Measurements from ENCODE around the gene THOC2. TPM values are rescaled to one million over a fixed set of nuclear protein-coding genes. Genes with fewer than 3 reads are reported as not detected.
"Not testable (repeated sequence)": the region's sequence is repeated elsewhere in the genome, so short reads cannot be mapped to it uniquely, and the experiment has no call there.

The THOC2 gene
- total RNA-seq, 6 experiments from 2014 or later = 24.0 to 39.8 (median 29.6) TPM

GRCh38 chrX:123713841-123714240 lies 19.0 kb downstream of the THOC2 start:
- ATAC-seq (no peak), DNase-seq (no peak)
- Histone ChIP-seq H3K36me3 (no peaks in the 10 kb centered on the region), H3K9me3 (no peaks in the 10 kb centered on the region), H3K27ac (no peak overlapping the region), H3K27me3 (no peaks in the 10 kb centered on the region), H3K4me1 (no peaks in the 10 kb centered on the region), H3K4me3 (no peak overlapping the region)
- no peak for TF ChIP-seq POLR2A (IDR thresholded peaks at IDR 0.05)
- TF ChIP-seq CTCF (IDR thresholded peaks at IDR 0.05) = no peak
- intact Hi-C loops (cut with DNase I) = no loop called here

GRCh38 chrX:123713434-123713833 lies 19.4 kb downstream of the THOC2 start:
- Histone ChIP-seq H3K36me3 (no peaks in the 10 kb centered on the region), H3K27ac (no peak overlapping the region), H3K4me1 (no peaks in the 10 kb centered on the region), H3K4me3 (no peak overlapping the region), H3K27me3 (no peaks in the 10 kb centered on the region), H3K9me3 (no peaks in the 10 kb centered on the region)
- intact Hi-C loops (cut with DNase I) = no loop called here
- 44% methylated on average over 3 of the region's 4 CpGs for WGBS (ENCODE audit: insufficient coverage, low coverage, low lambda C conversion rate, missing lambda C conversion rate)
- ATAC-seq (no peak), DNase-seq (no peak)
- TF ChIP-seq CTCF (IDR thresholded peaks at IDR 0.05) (no peak), POLR2A (IDR thresholded peaks at IDR 0.05) (no peak)

- H3K4me1 ChIP-seq; ATAC-seq; DNase-seq; H3K4me3 ChIP-seq; H3K27ac ChIP-seq; H3K36me3 ChIP-seq; H3K27me3 ChIP-seq; H3K9me3 ChIP-seq; intact Hi-C loops (cut with DNase I): not testable (repeated sequence)
- WGBS (ENCODE audit: insufficient coverage, low coverage, low lambda C conversion rate, missing lambda C conversion rate) = 75% methylated on average over 5 of the region's 5 CpGs
These were observed 21.7 kb downstream of the THOC2 start for GRCh38 chrX:123711201-123711600.

- no peaks in the 10 kb centered on the region for H3K36me3 ChIP-seq
- DNase-seq (no peak), ATAC-seq (peak in 2 of 4 donors; percentile 25 to 46)
- H3K27me3 ChIP-seq = no peaks in the 10 kb centered on the region
- 43% methylated on average over 2 of the region's 2 CpGs for WGBS (ENCODE audit: insufficient coverage, low coverage, low lambda C conversion rate, missing lambda C conversion rate)
- no peaks in the 10 kb centered on the region for H3K4me1 ChIP-seq
- intact Hi-C loops (cut with DNase I) = no loop called here
- H3K9me3 ChIP-seq = no peaks in the 10 kb centered on the region
- no peak overlapping the region for H3K27ac ChIP-seq
- no peak overlapping the region for H3K4me3 ChIP-seq
- TF ChIP-seq CTCF (IDR thresholded peaks at IDR 0.05) (no peak), POLR2A (IDR thresholded peaks at IDR 0.05) (no peak)
These were observed 28.1 kb downstream of the THOC2 start for GRCh38 chrX:123704781-123705180.

GRCh38 chrX:123698979-123699520 lies 33.8 kb downstream of the THOC2 start:
- intact Hi-C loops (cut with DNase I) = no loop called here

More at GRCh38 chrX:123698979-123699520, 33.8 kb downstream of the THOC2 start:
- H3K27ac ChIP-seq = no peak overlapping the region
- no peaks in the 10 kb centered on the region for H3K9me3 ChIP-seq
- TF ChIP-seq POLR2A (IDR thresholded peaks at IDR 0.05) (no peak), CTCF (IDR thresholded peaks at IDR 0.05) (no peak)
- H3K4me3 ChIP-seq = no peak overlapping the region
- no peaks in the 10 kb centered on the region for H3K4me1 ChIP-seq
- DNase-seq (no peak), ATAC-seq (no peak)
- no peaks in the 10 kb centered on the region for H3K27me3 ChIP-seq
- H3K36me3 ChIP-seq = no peaks in the 10 kb centered on the region

All from right lobe of liver (tissue), 6 donors.